ENCODE measurements around the gene LMNTD2. TPM values are rescaled to one million over a fixed set of nuclear protein-coding genes. Genes with fewer than 3 reads are reported as not detected.

The LMNTD2 gene
- total and polyA plus RNA-seq, 2 of the 13 experiments (the other 11 are each of a cell fraction or from before 2014, with no cell fraction given): 1.1 to 3.1 TPM

GRCh38 chr11:607971-608659, 47.6 kb upstream of the LMNTD2 start (continued):
- no peak for TF ChIP-seq ZNF800 (CRISPR knock-in tag; IDR thresholded peaks at IDR 0.05)
- 0 out of 2 replicates have a peak, but pooled peaks have one; percentile 15 for TF ChIP-seq ZNF263 (CRISPR knock-in tag; IDR thresholded peaks at IDR 0.05)
- no peak for TF ChIP-seq AKNA (CRISPR knock-in tag; IDR thresholded peaks at IDR 0.05; ENCODE audit: borderline replicate concordance)
- TF ChIP-seq SMAD1 (CRISPR knock-in tag; IDR thresholded peaks at IDR 0.05; ENCODE audit: borderline replicate concordance, low read depth): no peak
- TF ChIP-seq MBNL3 (CRISPR knock-in tag; conservative IDR thresholded peaks at IDR 0.05): no peak
- no peak for TF ChIP-seq SKI (IDR thresholded peaks at IDR 0.05; ENCODE audit: partially characterized antibody)

Measured in HepG2 (cell line).